C4-2B (cell line): ENCODE results near the gene PASK.

Source experiments
- ZFX ChIP-seq: fragments of 450-650 bp; IDR thresholded peaks from 2 replicates; pipeline ENCODE4 v1.6.1; 2017
- TF ChIP-seq, protein P1 (sequence below): fragments of 450-650 bp; conservative IDR thresholded peaks from 2 replicates; pipeline ENCODE4 v1.5.1; 2017; ENCODE audit warnings: mild to moderate bottlenecking

DNA sequence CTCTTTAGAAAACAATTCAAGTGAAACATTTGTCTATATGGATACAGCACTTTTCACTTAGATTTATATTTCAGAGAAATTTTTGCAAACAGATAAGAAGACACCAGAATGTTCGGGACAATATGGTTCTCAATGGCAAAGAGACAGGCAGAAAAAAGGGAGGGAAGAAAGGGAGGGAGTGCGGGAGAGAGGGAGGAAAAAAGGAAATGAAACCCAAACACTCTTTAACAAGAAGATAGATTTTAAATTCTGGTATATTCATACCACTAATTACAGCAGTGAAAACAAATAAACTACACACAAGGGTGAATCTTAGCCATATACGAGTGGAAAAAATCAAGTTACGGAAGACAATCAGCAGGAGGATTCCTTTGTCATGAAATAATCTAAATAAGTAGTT is 3.0 kb downstream of the PASK start:
- TF ChIP-seq, protein P1, sequence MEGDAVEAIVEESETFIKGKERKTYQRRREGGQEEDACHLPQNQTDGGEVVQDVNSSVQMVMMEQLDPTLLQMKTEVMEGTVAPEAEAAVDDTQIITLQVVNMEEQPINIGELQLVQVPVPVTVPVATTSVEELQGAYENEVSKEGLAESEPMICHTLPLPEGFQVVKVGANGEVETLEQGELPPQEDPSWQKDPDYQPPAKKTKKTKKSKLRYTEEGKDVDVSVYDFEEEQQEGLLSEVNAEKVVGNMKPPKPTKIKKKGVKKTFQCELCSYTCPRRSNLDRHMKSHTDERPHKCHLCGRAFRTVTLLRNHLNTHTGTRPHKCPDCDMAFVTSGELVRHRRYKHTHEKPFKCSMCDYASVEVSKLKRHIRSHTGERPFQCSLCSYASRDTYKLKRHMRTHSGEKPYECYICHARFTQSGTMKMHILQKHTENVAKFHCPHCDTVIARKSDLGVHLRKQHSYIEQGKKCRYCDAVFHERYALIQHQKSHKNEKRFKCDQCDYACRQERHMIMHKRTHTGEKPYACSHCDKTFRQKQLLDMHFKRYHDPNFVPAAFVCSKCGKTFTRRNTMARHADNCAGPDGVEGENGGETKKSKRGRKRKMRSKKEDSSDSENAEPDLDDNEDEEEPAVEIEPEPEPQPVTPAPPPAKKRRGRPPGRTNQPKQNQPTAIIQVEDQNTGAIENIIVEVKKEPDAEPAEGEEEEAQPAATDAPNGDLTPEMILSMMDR = no peak
- no peak for TF ChIP-seq ZFX
